Head of caudate nucleus (tissue), 42 donors: Measurements from ENCODE around the gene NEMP2.
A peak's percentile ranks its signal among the peaks of the same experiment; 100 is the strongest.
"Not testable (repeated sequence)": the region's sequence is repeated elsewhere in the genome, so short reads cannot be mapped to it uniquely, and the experiment has no call there.

Experiments used
- DNase-seq, 42 donors: peaks; one replicate each; pipeline versions ENCODE4 v3.0.0 to v3.0.0-alpha.2; 2020 to 2021; ENCODE audit warnings: mixed read lengths in 7 of 42
- intact Hi-C: fragments of 100-400 bp; cut with DNase I; formaldehyde crosslinking; loops from one replicate; pipeline ENCODE4 v1.15.0; 2022

The NEMP2 gene

DNA sequence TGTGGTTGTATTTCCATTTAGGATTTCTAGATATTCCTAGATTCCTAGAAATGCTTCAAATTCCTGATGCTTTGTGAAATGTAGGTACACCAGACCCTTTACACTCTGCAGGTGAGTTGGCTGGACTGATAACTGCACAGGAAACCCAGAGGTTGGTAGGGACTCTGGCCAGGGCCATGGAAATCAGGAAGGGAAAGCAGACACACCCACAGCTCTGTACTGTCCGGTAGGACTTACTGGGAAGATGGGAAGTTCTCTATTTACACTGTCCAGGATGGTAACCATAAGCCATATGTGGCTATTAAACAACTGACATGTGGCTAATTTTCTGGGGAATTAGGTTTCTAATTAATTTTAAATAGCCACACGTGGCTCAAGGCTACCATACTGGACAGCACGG lies 31.4 kb downstream of the NEMP2 start:
- intact Hi-C loops = loop anchor here (10.0 kb wide), 2 partner anchors 98 to 178 kb away; partner anchors contain the start of gene MFSD6
- DNase-seq = no peak

DNA sequence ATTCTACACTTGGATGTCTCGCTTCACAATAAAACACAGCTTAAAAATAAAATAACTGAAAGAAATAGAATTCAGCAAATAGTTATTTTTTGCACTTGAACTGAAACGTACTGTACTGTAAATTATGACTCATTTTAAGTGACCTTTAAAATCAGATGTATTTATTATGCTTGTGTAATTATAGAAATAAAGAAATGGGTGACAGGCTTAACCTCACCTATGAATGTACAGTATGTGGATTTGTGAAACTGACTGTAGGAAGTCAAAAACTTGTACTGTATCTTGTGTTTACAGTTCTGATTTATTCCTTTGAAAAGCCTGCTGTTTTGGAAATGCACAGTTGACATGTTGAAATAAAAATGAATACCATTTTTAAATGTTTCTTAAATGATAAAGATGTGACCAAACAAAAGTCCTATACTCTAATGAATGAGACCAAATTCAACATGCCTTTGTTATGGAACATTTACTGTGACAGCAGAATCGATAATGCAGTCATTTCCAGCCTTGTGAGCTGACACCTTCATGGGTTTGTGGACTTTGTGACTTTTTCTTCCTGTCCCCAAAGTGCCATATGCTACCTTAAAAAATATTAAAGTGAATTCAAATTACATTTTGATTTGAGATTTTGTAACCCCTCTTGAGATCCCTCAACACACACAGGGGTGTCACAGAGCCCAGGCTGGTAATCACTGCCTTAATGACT lies 32.7 kb downstream of the NEMP2 start:
- DNase-seq = no peak
- intact Hi-C loops = loop anchor here (10.0 kb wide), 2 partner anchors 97 to 177 kb away; partner anchors contain the start of gene MFSD6

DNA sequence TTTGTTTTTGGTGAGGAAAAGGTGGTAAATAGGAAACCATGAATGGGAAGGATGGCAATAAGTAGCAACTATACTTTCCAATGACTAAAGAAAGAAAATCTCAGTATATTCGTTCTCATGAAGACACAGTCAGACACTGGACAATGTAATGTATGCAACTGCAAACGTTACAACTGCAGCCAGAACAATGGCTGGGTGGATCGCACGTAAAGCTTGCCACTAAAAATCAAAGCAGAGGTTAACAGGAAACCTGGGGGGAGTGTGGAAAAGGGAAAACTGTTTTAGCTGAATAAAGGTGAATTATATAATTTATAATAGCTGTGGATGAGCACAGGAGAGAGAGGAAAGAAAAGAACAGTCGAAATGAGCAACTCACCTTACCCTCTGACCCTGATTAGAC lies 33.3 kb downstream of the NEMP2 start:
- intact Hi-C loops = loop anchor here (10.0 kb wide), 2 partner anchors 96 to 176 kb away; partner anchors contain the start of gene MFSD6
- DNase-seq = no peak

DNA sequence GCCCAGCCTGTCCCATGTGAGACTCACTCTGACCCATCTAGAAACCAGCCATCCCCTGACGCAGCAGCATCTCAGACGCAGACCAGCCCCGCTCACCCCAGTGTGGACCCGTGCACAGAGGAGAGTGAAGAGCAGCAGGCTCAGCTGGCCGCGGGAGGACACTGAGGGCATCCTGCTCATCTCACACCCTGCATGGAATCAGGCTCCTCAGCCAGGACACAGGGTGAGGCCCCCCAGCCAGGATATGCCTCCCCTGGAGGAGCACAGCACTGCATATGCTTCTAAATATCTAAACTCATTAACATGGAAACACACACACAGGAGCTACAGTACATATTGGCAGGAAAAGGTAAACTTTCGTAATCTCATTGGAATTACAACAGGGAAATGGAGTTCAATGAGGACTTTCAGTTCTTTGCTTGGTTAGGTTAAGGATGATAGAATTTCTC lies 34.4 kb downstream of the NEMP2 start:
- peak in 7 of 42 donors; percentile 15 to 63 (median 37) for DNase-seq
- intact Hi-C loops = loop anchor here (10.0 kb wide), 2 partner anchors 95 to 175 kb away; partner anchors contain the start of gene MFSD6

DNA sequence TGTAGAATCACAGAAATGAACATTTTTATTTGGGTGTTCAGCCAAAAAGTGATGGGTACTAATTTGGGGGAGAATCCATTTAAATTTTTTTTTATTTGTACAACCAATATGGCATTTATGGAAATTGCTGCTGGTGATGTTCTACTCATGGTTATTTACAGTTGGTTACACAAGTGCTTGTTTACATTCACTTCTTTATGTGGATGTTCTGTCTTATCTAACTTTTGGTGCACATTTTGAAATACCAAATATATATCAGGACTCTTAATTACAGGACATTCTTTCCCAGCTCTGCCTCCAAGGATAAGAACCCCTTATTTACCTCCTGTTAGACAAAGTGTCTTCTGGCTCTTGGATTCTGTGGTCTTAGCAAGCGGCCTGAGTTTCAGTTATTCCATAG lies 35.2 kb downstream of the NEMP2 start:
- no peak for DNase-seq
- intact Hi-C loops = no loop called here

DNA sequence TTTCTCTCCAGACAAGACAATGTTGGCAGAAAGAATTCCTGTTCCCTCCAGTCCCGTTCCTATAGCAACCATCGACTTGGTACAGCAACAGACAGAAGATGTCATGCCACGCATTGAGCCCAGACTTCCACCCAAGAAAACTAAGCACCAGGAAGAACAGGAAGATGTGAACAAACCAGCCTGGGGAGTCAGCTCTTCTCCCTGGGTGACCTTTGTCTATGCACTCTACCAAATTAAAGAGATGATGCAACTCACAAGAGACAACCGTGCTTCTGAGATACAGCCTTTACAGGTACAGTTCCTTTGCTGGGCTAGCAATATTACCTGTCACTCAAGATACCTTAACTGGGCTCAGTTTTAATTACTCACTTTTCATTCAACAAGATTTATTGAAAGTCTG lies 37.1 kb downstream of the NEMP2 start:
- intact Hi-C loops = no loop called here
- DNase-seq = peak in 20 of 42 donors; percentile 17 to 83 (median 52)

DNA sequence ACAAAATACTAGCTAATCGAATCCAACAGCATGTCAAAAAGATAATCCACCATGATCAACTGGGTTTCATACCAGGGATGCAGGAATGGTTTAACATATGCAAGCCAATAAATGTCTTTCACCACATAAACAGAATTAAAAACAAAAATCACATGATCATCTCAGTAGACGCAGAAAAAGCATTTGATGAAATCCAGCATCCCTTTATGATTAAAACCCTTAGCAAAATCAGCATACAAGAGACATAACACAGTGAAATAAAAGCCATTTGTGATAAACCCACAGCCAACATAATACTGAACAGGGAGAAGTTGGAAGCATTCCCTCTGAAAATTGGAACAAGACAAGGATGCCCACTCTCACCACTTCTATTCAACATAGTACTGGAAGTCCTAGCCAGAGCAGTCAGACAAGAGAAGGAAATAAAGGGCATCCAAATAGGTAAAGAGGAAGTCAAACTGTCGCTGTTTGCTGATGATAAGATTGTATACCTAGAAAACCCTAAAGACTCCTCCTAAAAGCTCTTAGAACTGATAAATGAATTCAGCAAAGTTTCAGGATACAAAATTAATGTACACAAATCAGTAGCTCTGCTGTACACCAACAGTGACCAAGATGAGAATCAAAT lies 39.8 kb downstream of the NEMP2 start:
- DNase-seq, intact Hi-C loops: not testable (repeated sequence)

DNA sequence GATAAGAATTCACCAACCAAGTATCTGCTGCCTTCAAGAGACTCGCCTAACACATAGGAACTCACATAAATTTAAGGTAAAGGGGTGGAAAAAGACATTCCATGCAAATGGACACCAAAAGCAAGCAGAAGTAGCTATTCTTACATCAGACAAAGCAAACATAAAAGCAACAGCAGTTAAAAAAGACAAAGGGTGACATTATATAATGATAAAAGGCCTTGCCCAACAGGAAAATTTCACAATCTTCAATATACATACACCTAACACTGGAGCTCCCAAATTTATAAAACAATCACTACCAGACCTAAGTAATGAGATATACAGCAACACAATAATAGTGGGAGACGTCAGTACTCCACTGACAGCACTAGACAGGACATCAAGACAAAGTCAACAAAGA lies 41.4 kb downstream of the NEMP2 start:
- intact Hi-C loops = no loop called here
- no peak for DNase-seq

DNA sequence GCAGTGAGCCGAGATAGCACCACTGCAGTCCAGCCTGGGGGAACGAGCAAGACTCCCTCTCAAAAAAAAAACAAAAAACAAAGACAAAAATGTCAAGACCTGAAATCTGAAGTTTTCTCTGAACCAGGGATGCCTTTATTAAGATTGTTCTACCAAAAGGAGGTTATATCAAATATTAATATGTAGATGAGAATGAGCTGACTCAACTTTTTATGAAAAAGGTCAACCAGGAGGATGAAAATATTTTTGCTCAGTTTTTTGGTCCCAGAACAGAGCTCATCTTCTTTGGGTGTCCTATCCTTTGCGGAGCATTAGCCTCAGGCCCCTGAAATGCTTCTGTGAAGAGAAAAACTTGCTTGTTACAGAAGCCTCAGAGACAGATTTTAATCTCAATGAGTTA lies 44.0 kb downstream of the NEMP2 start:
- no peak for DNase-seq
- intact Hi-C loops = no loop called here

DNA sequence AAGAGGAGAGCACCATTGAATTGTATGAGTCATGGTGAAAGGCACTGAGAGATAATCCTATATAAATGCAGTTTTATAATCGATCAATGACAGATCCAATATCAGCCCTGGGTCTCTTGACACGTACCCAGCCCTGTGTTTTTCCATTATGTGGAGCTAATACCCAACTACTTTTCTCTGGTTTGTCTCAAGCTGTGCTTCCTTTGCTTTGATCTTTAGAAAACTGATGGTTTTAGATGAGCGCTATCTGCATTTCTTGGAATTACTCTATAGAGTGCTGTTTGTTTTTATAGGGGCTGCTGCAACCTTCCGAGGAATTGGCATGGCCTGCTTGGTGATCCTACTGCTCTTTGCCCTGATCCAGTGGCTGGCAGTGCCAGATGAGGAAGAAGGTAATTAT lies 45.0 kb downstream of the NEMP2 start:
- no peak for DNase-seq
- intact Hi-C loops = no loop called here

DNA sequence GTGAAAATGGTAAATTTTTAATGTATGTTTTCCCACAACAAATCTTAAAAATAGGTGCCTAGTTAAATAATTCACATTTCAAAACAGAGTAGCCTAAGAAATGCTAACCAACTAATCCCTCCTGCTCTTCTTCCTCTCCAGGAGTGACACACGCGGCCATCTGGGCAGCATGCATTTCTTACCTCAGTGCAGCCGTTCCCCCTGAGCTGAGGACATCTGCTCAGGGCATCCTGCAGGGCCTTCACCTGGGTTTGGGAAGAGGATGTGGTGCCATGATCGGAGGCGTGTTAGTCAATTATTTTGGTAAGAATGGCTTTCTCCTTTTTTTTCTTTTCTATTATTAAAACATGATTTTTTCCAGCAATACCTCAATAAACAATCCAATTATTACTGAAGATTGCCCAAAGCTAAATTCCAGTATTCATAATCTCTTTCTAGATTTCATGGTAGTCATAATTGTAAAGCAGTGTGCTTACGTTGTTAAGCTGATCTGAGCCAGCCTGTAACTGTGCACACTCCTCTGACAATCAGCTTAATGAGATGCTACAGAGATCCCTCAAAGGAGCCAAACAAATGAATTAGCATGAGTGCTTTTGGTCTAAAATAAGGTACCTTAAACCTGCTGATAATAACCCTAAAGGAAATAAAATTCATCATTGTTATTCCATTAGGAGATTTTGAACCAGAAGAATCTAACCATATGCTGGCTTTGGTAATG lies 45.8 kb downstream of the NEMP2 start:
- intact Hi-C loops = no loop called here
- no peak for DNase-seq

DNA sequence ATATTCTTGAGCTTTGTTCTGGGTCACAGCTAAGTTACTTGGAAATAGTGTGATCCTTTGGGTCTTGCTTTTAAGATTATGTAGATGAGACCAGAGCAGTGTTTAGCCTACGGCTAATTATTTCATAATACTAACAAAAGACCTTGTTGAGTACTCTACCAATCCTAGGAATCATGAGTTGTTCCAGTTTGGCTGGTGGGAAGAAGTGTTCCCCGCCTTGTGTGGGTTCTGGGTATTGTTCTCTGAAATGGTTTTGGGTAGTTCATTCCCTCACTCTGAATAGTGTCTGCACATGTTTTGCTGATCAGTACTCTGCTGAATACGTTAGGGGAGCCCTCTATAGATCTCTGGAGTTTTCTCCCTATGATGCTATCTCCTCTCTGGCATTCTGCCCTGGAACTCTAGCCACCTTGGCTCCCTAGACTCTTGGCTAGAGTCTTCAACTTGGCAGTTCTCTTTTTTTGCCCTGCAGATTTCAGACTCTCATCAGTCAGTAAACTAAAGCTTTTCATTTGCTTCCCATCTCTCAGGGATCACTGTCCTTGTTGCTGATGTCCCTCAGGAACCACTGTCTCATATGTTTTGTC lies 48.4 kb downstream of the NEMP2 start:
- intact Hi-C loops = no loop called here
- no peak for DNase-seq

DNA sequence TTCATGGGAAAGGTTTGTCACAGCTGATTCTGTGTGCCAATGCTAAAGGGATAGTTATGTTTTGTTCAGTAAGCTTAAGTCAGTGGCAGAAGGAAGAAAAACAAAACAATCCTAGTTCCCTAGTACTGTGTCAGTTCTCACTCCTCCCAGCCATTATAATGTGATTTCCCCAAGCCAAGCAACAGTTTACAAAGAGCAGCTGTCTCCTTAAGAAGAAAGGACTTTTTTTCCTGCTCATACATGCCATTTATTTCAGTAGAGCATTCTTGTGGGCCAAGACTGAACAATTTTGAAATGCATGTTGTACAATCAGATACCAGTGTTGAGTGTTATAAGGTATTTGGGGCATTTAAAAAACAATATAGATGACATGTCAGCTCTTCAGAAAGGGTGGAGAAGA lies 52.1 kb downstream of the NEMP2 start:
- intact Hi-C loops = no loop called here
- no peak for DNase-seq

DNA sequence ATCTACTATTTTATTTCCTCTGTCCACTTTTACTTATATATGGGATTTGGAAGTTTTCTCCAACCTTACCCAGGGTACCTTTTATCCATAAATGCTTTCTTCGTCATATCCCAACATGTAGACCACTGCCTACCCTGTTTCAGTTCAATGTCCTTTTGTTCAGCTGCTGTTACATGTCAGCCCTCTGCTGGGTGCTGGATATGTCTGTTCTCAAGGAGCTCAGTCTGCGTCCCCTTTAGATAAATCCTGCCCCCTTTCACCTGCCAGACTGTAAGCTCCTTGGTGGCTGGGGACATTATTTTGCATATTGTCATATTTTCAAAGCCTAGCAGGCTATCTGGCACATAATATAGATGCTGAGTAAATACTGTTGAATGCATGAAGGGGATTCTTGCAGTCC lies 53.2 kb downstream of the NEMP2 start:
- intact Hi-C loops = no loop called here
- DNase-seq = peak in 15 of 42 donors; percentile 19 to 73 (median 45)

DNA sequence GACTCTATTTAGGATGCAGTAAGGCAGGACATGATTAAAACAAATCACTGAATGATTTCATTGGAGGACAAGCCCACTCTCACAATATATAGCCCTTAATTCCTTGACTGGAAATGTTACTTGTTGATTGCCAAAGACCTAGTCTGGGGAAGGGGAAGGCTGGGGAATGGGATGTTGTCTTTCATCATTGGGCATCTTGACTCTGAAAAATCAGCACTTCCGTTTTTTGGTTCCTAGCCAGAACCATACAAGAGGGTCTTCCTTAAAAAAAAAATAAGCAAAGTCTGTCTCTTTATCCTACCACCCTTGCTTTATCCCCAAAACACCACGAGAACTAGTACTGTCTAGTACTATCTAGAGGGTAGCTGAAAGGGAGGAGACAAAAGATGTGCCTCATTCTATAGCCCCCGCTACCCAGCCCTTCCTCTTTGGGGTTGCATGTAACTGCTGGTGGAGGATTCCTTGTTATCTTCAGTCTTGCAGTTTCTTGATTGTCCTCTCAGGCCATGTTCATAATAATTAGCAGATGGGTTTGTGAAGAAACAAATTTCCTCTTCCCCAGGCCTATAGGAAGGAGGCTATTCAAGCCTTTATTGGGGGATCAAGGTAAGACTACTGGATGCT lies 55.8 kb downstream of the NEMP2 start:
- intact Hi-C loops = no loop called here
- DNase-seq = no peak

DNA sequence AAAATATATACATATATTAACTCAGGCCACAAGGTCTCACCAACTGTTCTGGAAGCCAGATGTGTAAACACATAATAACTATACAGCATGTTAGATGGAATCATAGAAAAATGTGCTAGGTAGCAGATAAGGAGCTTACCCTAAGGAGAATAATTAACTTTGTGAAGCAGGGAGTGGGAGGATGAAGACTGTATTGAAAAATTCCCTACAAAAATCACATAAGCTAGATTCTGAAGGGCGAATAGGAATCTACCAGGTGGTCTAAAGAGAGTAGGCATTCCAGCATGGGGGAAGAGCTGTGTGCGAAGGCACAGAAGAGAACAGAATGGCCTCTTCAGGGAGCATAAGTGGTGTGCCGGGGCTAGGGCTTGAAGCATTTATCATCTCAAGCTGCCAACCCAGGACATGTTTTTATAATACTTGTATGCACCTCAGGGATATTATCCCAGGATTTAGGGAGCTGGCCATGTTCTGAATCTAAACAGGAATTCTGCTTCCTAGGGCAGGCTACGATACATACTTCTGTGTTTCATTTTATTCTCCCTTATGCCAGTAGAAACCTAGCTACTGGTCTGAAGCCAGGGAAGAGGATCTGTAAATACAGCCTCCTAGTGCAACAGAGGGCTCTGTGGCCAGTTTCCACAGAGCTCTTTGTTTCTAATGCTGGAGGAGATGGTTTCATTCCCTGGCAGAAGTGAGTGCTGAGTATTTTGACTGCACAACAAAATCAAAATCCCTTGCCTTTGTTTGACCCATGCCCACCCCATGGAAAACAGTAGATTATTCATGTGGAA lies 56.7 kb downstream of the NEMP2 start:
- peak in 34 of 42 donors; percentile 24 to 83 (median 56) for DNase-seq
- intact Hi-C loops = no loop called here

DNA sequence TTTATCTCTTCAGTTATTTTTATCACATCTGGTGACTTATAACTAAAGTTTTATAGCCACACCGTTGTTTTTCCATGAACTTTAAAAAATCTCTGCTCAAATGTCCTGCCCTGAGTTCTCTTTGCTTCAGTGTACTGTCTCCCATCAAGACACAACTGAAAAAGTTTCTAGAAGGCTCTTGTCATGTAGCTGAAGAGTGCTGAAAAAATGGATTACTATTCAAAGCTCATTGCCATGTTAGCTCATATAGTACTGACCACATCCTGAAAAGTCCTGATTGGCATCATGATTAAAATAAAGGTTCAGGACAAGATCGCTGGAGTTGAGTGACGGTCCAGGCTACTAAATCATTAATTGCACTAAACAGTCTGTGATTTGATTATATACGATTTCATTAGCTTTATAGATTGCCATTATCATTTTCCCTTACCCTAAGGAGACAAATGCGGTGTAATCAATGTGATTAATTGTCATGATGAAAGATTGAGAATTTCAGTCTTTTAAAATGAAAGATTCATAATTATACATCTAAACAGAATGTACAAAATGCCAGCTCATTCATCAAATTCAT lies 64.2 kb downstream of the NEMP2 start:
- DNase-seq = no peak
- intact Hi-C loops = no loop called here

DNA sequence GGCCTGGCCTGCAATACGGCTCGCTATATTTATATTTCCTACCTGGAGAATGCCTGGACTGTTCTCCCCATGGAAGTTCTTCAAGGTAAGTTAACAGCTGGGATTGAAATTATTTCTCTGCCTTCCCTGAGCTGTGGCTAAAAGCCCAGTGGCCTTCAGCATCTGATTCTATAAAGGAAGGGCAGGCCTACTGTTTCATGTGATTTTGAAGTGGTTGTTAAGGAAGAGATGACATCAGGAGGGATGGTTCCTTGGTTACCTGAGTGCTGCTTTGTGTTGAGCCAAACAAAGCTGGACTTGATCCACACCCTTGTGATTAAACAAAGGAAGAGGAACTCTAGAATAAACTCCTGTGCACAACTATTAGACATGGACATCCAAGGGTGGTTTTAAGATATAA lies 64.8 kb downstream of the NEMP2 start:
- no peak for DNase-seq
- intact Hi-C loops = loop anchor here (10.0 kb wide), 1 partner anchor 65 kb away; the partner anchor contains the start of gene MFSD6
